HUDEP-2 (cell line): ENCODE data around the gene PLEKHA7.

ENCODE experiments used
- DNase-seq, 76 experiments: peaks; one replicate each; lab custom pipeline; 2025; ENCODE audit not compliant: unreplicated experiment in 76 of 76; lab: John Stamatoyannopoulos, UW

Gene PLEKHA7

GRCh38 chr11:16763746-16764145 is 250.5 kb downstream of the PLEKHA7 start:
- DNase-seq: no peak

- no peak for DNase-seq
Observed at GRCh38 chr11:16759857-16760508, 254.2 kb downstream of the PLEKHA7 start.

GRCh38 chr11:16758382-16759024 is 255.7 kb downstream of the PLEKHA7 start:
- DNase-seq: no peak

GRCh38 chr11:16750417-16750816 is 263.8 kb downstream of the PLEKHA7 start:
- DNase-seq: no peak

GRCh38 chr11:16749666-16750065 is 264.5 kb downstream of the PLEKHA7 start:
- no peak for DNase-seq

- DNase-seq: no peak
Observed at GRCh38 chr11:16749092-16749491, 265.1 kb downstream of the PLEKHA7 start.

GRCh38 chr11:16745950-16746605 is 268.1 kb downstream of the PLEKHA7 start:
- DNase-seq: peak in 1 of 76 experiments; percentile 19

- DNase-seq: no peak
Observed at GRCh38 chr11:16744128-16744725, 270.0 kb downstream of the PLEKHA7 start.

GRCh38 chr11:16743478-16743877 is 270.7 kb downstream of the PLEKHA7 start:
- no peak for DNase-seq

GRCh38 chr11:16741473-16741872 is 272.7 kb downstream of the PLEKHA7 start:
- no peak for DNase-seq

GRCh38 chr11:16738947-16739815 is 275.0 kb downstream of the PLEKHA7 start:
- peak in 3 of 76 experiments; percentile 12 to 56 (median 47) for DNase-seq

GRCh38 chr11:16738193-16738946 is 275.8 kb downstream of the PLEKHA7 start, which contains the start of gene C11orf58:
TSS of gene C11orf58 (plus strand) at chr11:16738647. CDS start at chr11:16738779, 132 bp downstream.
- peak; percentile 17 to 96 (median 88) for DNase-seq

GRCh38 chr11:16737818-16738192 is 276.4 kb downstream of the PLEKHA7 start:
- DNase-seq: peak in 8 of 76 experiments; percentile 1 to 57 (median 42)
